IMR-90 (cell line): Measurements from ENCODE around the gene TEX48. TPM values are rescaled to one million over a fixed set of nuclear protein-coding genes. Genes with fewer than 3 reads are reported as not detected.
A peak's percentile ranks its signal among the peaks of the same experiment; 100 is the strongest.

Source experiments
- ATAC-seq: fragments of 200-7000 bp; cut with Tn5 transposase; 2 replicates; pipeline ENCODE4 v1.9.1; 2020; ENCODE audit warnings: low read depth, mild to moderate bottlenecking, moderate library complexity
- BruUV-seq: library from RNA; stranded (reverse); fragments of 400-500 nt; replicated peaks from 2 replicates; lab custom pipeline; 2021; lab: Mats Ljungman, UMichigan
- CTCF ChIA-PET: fragments of 300-600 bp; formaldehyde crosslinking; extraction: SDS; loops from one replicate; lab custom pipeline; 2021; ENCODE audit warnings: antibody characterized with exemption; lab: Yijun Ruan, JAX
- POLR2A ChIA-PET: fragments of 300-600 bp; sonication (Branson Sonifier 250); formaldehyde crosslinking; loops from one replicate; lab custom pipeline; 2022; ENCODE audit warnings: antibody characterized with exemption; ENCODE audit not compliant: unreplicated experiment; lab: Charles Lee
- DNase-seq: peaks from one replicate; pipeline ENCODE4 v3.0.0; 2013
- H2AFZ ChIP-seq: replicated peaks from 2 replicates; pipeline ENCODE3; 2013; ENCODE audit warnings: low read length, mild to moderate bottlenecking; ENCODE audit not compliant: poor library complexity
- H2AK5ac ChIP-seq: 2 replicates; pipeline ENCODE4 v1.6.1; 2013; ENCODE audit warnings: low read depth, low read length, inconsistent platforms
- H2AK9ac ChIP-seq: replicated peaks from 2 replicates; pipeline ENCODE3; 2013; ENCODE audit warnings: mild to moderate bottlenecking, low read depth, low read length, moderate library complexity; ENCODE audit not compliant: poor library complexity
- H2BK120ac ChIP-seq: 2 replicates; pipeline ENCODE4 v1.6.1; 2013; ENCODE audit warnings: low read depth, low read length, inconsistent platforms
- H2BK15ac ChIP-seq: 3 replicates; pipeline ENCODE4 v1.6.1; 2013; ENCODE audit warnings: low read depth, low read length, inconsistent platforms
- H2BK20ac ChIP-seq: 2 replicates; pipeline ENCODE4 v1.6.1; 2013; ENCODE audit warnings: low read depth, mild to moderate bottlenecking, inconsistent platforms, low read length, moderate library complexity
- H2BK5ac ChIP-seq: 2 replicates; pipeline ENCODE4 v1.6.1; 2013; ENCODE audit warnings: mild to moderate bottlenecking, low read depth, low read length, inconsistent platforms; ENCODE audit not compliant: poor library complexity, severe bottlenecking
- H3K14ac ChIP-seq: replicated peaks from 2 replicates; pipeline ENCODE4 v1.6.1; 2013; ENCODE audit warnings: low read depth, low read length, inconsistent platforms
- H3K18ac ChIP-seq: 2 replicates; pipeline ENCODE4 v1.6.1; 2013; ENCODE audit warnings: low read depth, low read length, control low read depth
- H3K23ac ChIP-seq: 2 replicates; pipeline ENCODE4 v1.6.1; 2013; ENCODE audit warnings: low read depth, low read length, inconsistent platforms
- H3K27ac ChIP-seq: 2 replicates; pipeline ENCODE4 v1.5.1; 2013; ENCODE audit warnings: mild to moderate bottlenecking, control low read depth, low read length; ENCODE audit not compliant: insufficient read depth
- H3K27me3 ChIP-seq: 2 replicates; pipeline ENCODE4 v1.6.1; 2013; ENCODE audit warnings: low read length; ENCODE audit not compliant: control insufficient read depth, insufficient read depth
- H3K36me3 ChIP-seq: 2 replicates; pipeline ENCODE4 v1.6.1; 2013; ENCODE audit warnings: low read length, mixed read lengths; ENCODE audit not compliant: control insufficient read depth, insufficient read depth
- H3K4ac ChIP-seq: 2 replicates; pipeline ENCODE4 v1.6.1; 2013; ENCODE audit warnings: low read depth, low read length, inconsistent platforms
- H3K4me1 ChIP-seq: 2 replicates; pipeline ENCODE4 v1.6.1; 2013; ENCODE audit warnings: low read length, mixed read lengths; ENCODE audit not compliant: control insufficient read depth, insufficient read depth
- H3K4me2 ChIP-seq: 2 replicates; pipeline ENCODE4 v1.6.1; 2013; ENCODE audit warnings: low read depth, mild to moderate bottlenecking, control low read depth, low read length, moderate library complexity
- H3K4me3 ChIP-seq: 2 replicates; pipeline ENCODE4 v1.5.1; 2013; ENCODE audit warnings: low read depth, mild to moderate bottlenecking, control low read depth, low read length, moderate library complexity; ENCODE audit not compliant: insufficient read depth
- H3K56ac ChIP-seq: 2 replicates; pipeline ENCODE4 v1.6.1; 2013; ENCODE audit warnings: low read length, inconsistent platforms; ENCODE audit not compliant: insufficient read depth; ENCODE audit errors: extremely low read depth
- H3K79me1 ChIP-seq, 2 experiments: 2 replicates each; pipeline ENCODE4 v1.6.1; 2013; ENCODE audit warnings: low read length in 2 of 2, inconsistent platforms in 1 of 2, low read depth in 1 of 2
- H3K9ac ChIP-seq: 2 replicates; pipeline ENCODE4 v1.6.1; 2013; ENCODE audit warnings: low read depth, low read length, control low read depth
- H3K9me1 ChIP-seq: 2 replicates; pipeline ENCODE4 v1.6.1; 2013; ENCODE audit warnings: low read length, inconsistent platforms; ENCODE audit not compliant: insufficient read depth
- H3K9me3 ChIP-seq: 2 replicates; pipeline ENCODE4 v1.6.1; 2013; ENCODE audit warnings: low read length; ENCODE audit not compliant: control insufficient read depth, insufficient read depth
- H4K20me1 ChIP-seq: 2 replicates; pipeline ENCODE4 v1.6.1; 2013; ENCODE audit warnings: low read length, inconsistent platforms; ENCODE audit not compliant: insufficient read depth
- H4K5ac ChIP-seq: 2 replicates; pipeline ENCODE4 v1.6.1; 2013; ENCODE audit warnings: mild to moderate bottlenecking, low read depth, low read length, control low read depth
- H4K8ac ChIP-seq, 2 experiments: 2 replicates each; pipeline ENCODE4 v1.6.1; 2013; ENCODE audit warnings: low read depth in 2 of 2, low read length in 2 of 2, control low read depth in 1 of 2, inconsistent platforms in 1 of 2
- H4K91ac ChIP-seq: 2 replicates; pipeline ENCODE4 v1.6.1; 2013; ENCODE audit warnings: low read depth, low read length, inconsistent platforms; ENCODE audit not compliant: insufficient read depth
- CTCF ChIP-seq: conservative IDR thresholded peaks from 2 replicates; pipeline ENCODE4 v1.5.1; 2012; ENCODE audit warnings: mild to moderate bottlenecking, low read depth, low read length, improper control_type of control experiment
- SMC3 ChIP-seq: fragments of 150-350 bp; IDR thresholded peaks from 2 replicates; pipeline ENCODE4 v1.6.1; 2016; ENCODE audit warnings: low read depth, mild to moderate bottlenecking, antibody characterized with exemption, low read length, moderate library complexity
- WGBS, 2 experiments: methylation state at CpG; one replicate each; pipeline versions ENCODE4 v1.1.5 to v1.1.7; 2013; ENCODE audit warnings: missing lambda C conversion rate in 2 of 2; ENCODE audit not compliant: insufficient read length in 1 of 2; ENCODE audit errors: extremely low coverage in 2 of 2; 5-methylcytosine and 5-hydroxymethylcytosine counted together
- dilution Hi-C: fragments of 300-500 bp; cut with HindIII; formaldehyde crosslinking; loops from one replicate; pipeline ENCODE4 v1.14.3; 2018; ENCODE audit warnings: low sequenced_read_pairs; ENCODE audit not compliant: unreplicated experiment
- in situ Hi-C: fragments of 300-500 bp; cut with MboI; formaldehyde crosslinking; loops from 3 replicates; pipeline ENCODE4 v1.14.3; 2019; ENCODE audit warnings: low sequenced_read_pairs, inconsistent platforms, mixed read lengths
- intact Hi-C: fragments of 100-400 bp; cut with micrococcal nuclease; formaldehyde crosslinking; loops from 2 replicates; pipeline ENCODE4 v1.10.0; 2022
- polyA plus RNA-seq, 3 experiments: library from polyadenylated mRNA; depleted of rRNA; stranded (reverse); fragments of >200 nt; gene quantifications; 2 replicates each; pipeline ENCODE4 v1.2.3, GENCODE V29; 2012; ENCODE audit warnings: low replicate concordance in 1 of 3
- total RNA-seq: library from RNA; depleted of rRNA; stranded (reverse); fragments of >200 nt; gene quantifications from 2 replicates; pipeline ENCODE4 v1.2.3, GENCODE V29; 2012

TEX48 gene
- total and polyA plus RNA-seq, 2 of the 4 experiments (the other 2 are of a cell fraction) = not detected

GRCh38 chr9:114656301-114656700 lies 25.7 kb downstream of the TEX48 start:
- no peaks in the 10 kb centered on the region for H3K9me3 ChIP-seq
- H3K4me2 ChIP-seq = no peak overlapping the region
- no peak overlapping the region for H3K27ac ChIP-seq
- peak overlapping the region; percentile 11 for H2AFZ ChIP-seq
- peaks cover 4% of the 10 kb centered on the region for H3K4me1 ChIP-seq
- ATAC-seq (no peak), DNase-seq (no peak)
- H3K56ac ChIP-seq = no peak overlapping the region
- no peaks in the 10 kb centered on the region for H3K36me3 ChIP-seq
- ChIA-PET CTCF (no interaction called here), POLR2A (no interaction called here)
- WGBS, 2 experiments = 85% methylated on average over 5 of the region's 12 CpGs; no CpG with 5 or more reads in 1 of the 2 experiments
- H3K27me3 ChIP-seq = peaks cover 12% of the 10 kb centered on the region
- no peak overlapping the region for H2BK5ac ChIP-seq
- H2BK15ac ChIP-seq = no peak overlapping the region
- no peak overlapping the region; the same call in 1 of the 2 replicates for H3K4ac ChIP-seq
- no peak overlapping the region for H2BK20ac ChIP-seq
- BruUV-seq = no TSS peak
- H3K14ac ChIP-seq = no peak overlapping the region
- no peaks in the 10 kb centered on the region for H3K79me1 ChIP-seq
- H3K23ac ChIP-seq = no peak overlapping the region
- no peak overlapping the region for H4K91ac ChIP-seq
- TF ChIP-seq CTCF = no peak
- no peak for TF ChIP-seq SMC3
- in situ Hi-C loops (no loop called here), dilution Hi-C loops (no loop called here), intact Hi-C loops (no loop called here)
- no peaks in the 10 kb centered on the region; the same call in 1 of the 2 replicates for H4K20me1 ChIP-seq
- H2AK5ac ChIP-seq = no peak overlapping the region
- H4K5ac ChIP-seq = no peak overlapping the region
- H2AK9ac ChIP-seq = no peak overlapping the region
- no peak overlapping the region for H3K18ac ChIP-seq
- H4K8ac ChIP-seq = no peak overlapping the region
- no peak overlapping the region for H3K9ac ChIP-seq
- no peak overlapping the region for H3K4me3 ChIP-seq
- H3K9me1 ChIP-seq = no peaks in the 10 kb centered on the region
- no peak overlapping the region for H2BK120ac ChIP-seq
